RWPE1 (cell line): ENCODE data around the gene PDXK.
"Not testable (repeated sequence)": the region's sequence is repeated elsewhere in the genome, so short reads cannot be mapped to it uniquely, and the experiment has no call there.

ENCODE experiments used
- CTCF ChIA-PET: fragments of 350-600 bp; sonication (Branson Sonifier 250); formaldehyde crosslinking; extraction: SDS; loops from one replicate; lab custom pipeline; 2021; lab: Yijun Ruan, JAX
- POLR2A ChIA-PET: fragments of 400-600 bp; formaldehyde crosslinking; extraction: SDS; loops from one replicate; lab custom pipeline; 2020; ENCODE audit warnings: antibody characterized with exemption; ENCODE audit not compliant: low non-redundant PET; lab: Yijun Ruan, JAX
- DNase-seq: peaks from one replicate; pipeline ENCODE4 v3.0.0; 2012; ENCODE audit warnings: low spot score
- H3K27ac ChIP-seq: fragments of 450-650 bp; 2 replicates; pipeline ENCODE4 v1.5.1; 2017
- CTCF ChIP-seq: fragments of 450-650 bp; conservative IDR thresholded peaks from 2 replicates; pipeline ENCODE4 v1.5.1; 2017; ENCODE audit warnings: low read depth, mild to moderate bottlenecking

Gene PDXK

GRCh38 chr21:43703035-43703880 lies 15.7 kb upstream of the PDXK start:
- DNase-seq, result no peak
- CTCF ChIA-PET, result interaction anchor here (0.7 kb wide), 1 partner anchor 496 kb away, joined by 3 read pairs; no protein-coding TSS in a partner anchor

GRCh38 chr21:43707462-43707861 lies 11.5 kb upstream of the PDXK start:
- POLR2A ChIA-PET, result no interaction called here
- TF ChIP-seq CTCF, result no peak
- no peak for DNase-seq
- peak overlapping the region; percentile 37 for H3K27ac ChIP-seq
- CTCF ChIA-PET, result no interaction called here

More at GRCh38 chr21:43703035-43703880, 15.7 kb upstream of the PDXK start:
- no peak for TF ChIP-seq CTCF
- H3K27ac ChIP-seq, result peak overlapping the region; percentile 54; the same call in 1 of the 2 replicates
- POLR2A ChIA-PET, result no interaction called here

- no peak for DNase-seq
- CTCF ChIA-PET, result no interaction called here
- no peak for TF ChIP-seq CTCF
- POLR2A ChIA-PET, result no interaction called here
- peak overlapping the region; percentile 37; the same call in 1 of the 2 replicates for H3K27ac ChIP-seq
Measured at GRCh38 chr21:43708745-43709381, 10.1 kb upstream of the PDXK start.

GRCh38 chr21:43712268-43712942 lies 6.5 kb upstream of the PDXK start:
- ChIA-PET POLR2A (interaction anchor here (0.7 kb wide), 1 partner anchor 9 kb away, joined by 4 read pairs; no protein-coding TSS in a partner anchor), CTCF (interaction anchor here (0.6 kb wide), 1 partner anchor 376 kb away, joined by 3 read pairs; no protein-coding TSS in a partner anchor)
- peak overlapping the region; percentile 99 for H3K27ac ChIP-seq
- DNase-seq, result peak; percentile 88
- no peak for TF ChIP-seq CTCF

GRCh38 chr21:43713123-43713522 lies 5.8 kb upstream of the PDXK start:
- ChIA-PET POLR2A (interaction anchor here (0.7 kb wide), 1 partner anchor 8 kb away, joined by 4 read pairs; no protein-coding TSS in a partner anchor), CTCF (interaction anchor here (0.6 kb wide), 1 partner anchor 377 kb away, joined by 3 read pairs; no protein-coding TSS in a partner anchor)
- DNase-seq, result not testable (repeated sequence)
- H3K27ac ChIP-seq, result peak overlapping the region; percentile 99

GRCh38 chr21:43716376-43717165 lies 2.4 kb upstream of the PDXK start:
- POLR2A ChIA-PET, result no interaction called here
- CTCF ChIA-PET, result interaction anchor here (0.6 kb wide), 1 partner anchor 70 kb away, joined by 3 read pairs; no protein-coding TSS in a partner anchor
- DNase-seq, result no peak
- no peak for TF ChIP-seq CTCF
- peak overlapping the region; percentile 99 for H3K27ac ChIP-seq
